SK-N-SH (cell line): ENCODE data around the gene MRPL44.

Experiments used
- CTCF ChIP-seq: fragments of 200-600 bp; sonication (generic); IDR thresholded peaks from 2 replicates; pipeline ENCODE4 v1.6.1; 2017; ENCODE audit warnings: antibody characterized with exemption, mild to moderate bottlenecking, moderate library complexity
- EP300 ChIP-seq, 2 experiments: IDR thresholded peaks; 2 replicates each; pipeline versions ENCODE4 v1.4.0 to v1.6.1; 2012; ENCODE audit warnings: borderline replicate concordance in 1 of 2, low read depth in 1 of 2, low read length in 1 of 2
- EZH2phosphoT487 ChIP-seq: fragments of 200-600 bp; sonication (generic); IDR thresholded peaks from 2 replicates; pipeline ENCODE4 v1.6.1; 2017; ENCODE audit warnings: low read depth, mixed run types, mild to moderate bottlenecking, antibody characterized with exemption, moderate library complexity, borderline replicate concordance
- GABPA ChIP-seq: IDR thresholded peaks from 2 replicates; pipeline ENCODE4 v1.4.0; 2012; ENCODE audit warnings: low read depth, mild to moderate bottlenecking
- MAX ChIP-seq: IDR thresholded peaks from 2 replicates; pipeline ENCODE4 v1.4.0; 2012; ENCODE audit warnings: low read depth
- MXI1 ChIP-seq: IDR thresholded peaks from 2 replicates; pipeline ENCODE4 v1.6.1; 2012; ENCODE audit warnings: mild to moderate bottlenecking, low read depth, low read length, improper control_type of control experiment
- NFIC ChIP-seq: IDR thresholded peaks from 2 replicates; pipeline ENCODE4 v1.4.0; 2012; ENCODE audit warnings: borderline replicate concordance
- PBX3 ChIP-seq: IDR thresholded peaks from 2 replicates; pipeline ENCODE4; 2012
- POLR2AphosphoS5 ChIP-seq: IDR thresholded peaks from 2 replicates; pipeline ENCODE4 v1.6.1; 2012; ENCODE audit warnings: low read depth, low read length
- REST ChIP-seq: IDR thresholded peaks from 2 replicates; pipeline ENCODE4 v1.6.1; 2012; ENCODE audit warnings: mild to moderate bottlenecking, low read depth, low read length, moderate library complexity
- SIN3A ChIP-seq: IDR thresholded peaks from 2 replicates; pipeline ENCODE4 v1.6.1; 2012; ENCODE audit warnings: low read depth, mild to moderate bottlenecking, low read length, moderate library complexity, borderline replicate concordance
- TAF1 ChIP-seq: IDR thresholded peaks from 2 replicates; pipeline ENCODE4 v1.6.1; 2012; ENCODE audit warnings: low read depth, mild to moderate bottlenecking, low read length, moderate library complexity, borderline replicate concordance
- USF2 ChIP-seq: fragments of 150-350 bp; IDR thresholded peaks from 2 replicates; pipeline ENCODE4 v1.6.1; 2017; ENCODE audit warnings: antibody characterized with exemption, low read length, low read depth, borderline replicate concordance

- no peak for TF ChIP-seq NFIC
- no peak for TF ChIP-seq PBX3
- no peak for TF ChIP-seq MXI1
- no peak for TF ChIP-seq CTCF
- TF ChIP-seq TAF1, result no peak
- TF ChIP-seq POLR2AphosphoS5, result no peak
- no peak for TF ChIP-seq SIN3A
- TF ChIP-seq EZH2phosphoT487, result no peak
- TF ChIP-seq MAX, result no peak
- no peak for TF ChIP-seq EP300 (IDR thresholded peaks at IDR 0.05; ENCODE audit: borderline replicate concordance in 1 of 2, low read depth in 1 of 2, low read length in 1 of 2)
- TF ChIP-seq USF2, result no peak
- TF ChIP-seq REST, result no peak
- no peak for TF ChIP-seq GABPA
These were observed 14.1 kb upstream of the MRPL44 start for GRCh38 chr2:223943135-223943534.
